NOMO-1 (cell line): Measurements from ENCODE around the gene ZNF83.
"Not testable (repeated sequence)": the region's sequence is repeated elsewhere in the genome, so short reads cannot be mapped to it uniquely, and the experiment has no call there.

Experiments used
- DNase-seq, 2 experiments: peaks; one replicate each; lab custom pipeline; 2025; ENCODE audit not compliant: unreplicated experiment in 2 of 2; lab: John Stamatoyannopoulos, UW

ZNF83 gene

GRCh38 chr19:52570000-52570861, 67.9 kb downstream of the ZNF83 start, which contains the start of gene ZNF701:
Gene ZNF701 (plus strand): TSS chr19:52570287. CDS start chr19:52574148, 3,861 bp downstream.
- peak; percentile 77 to 81 for DNase-seq

DNA sequence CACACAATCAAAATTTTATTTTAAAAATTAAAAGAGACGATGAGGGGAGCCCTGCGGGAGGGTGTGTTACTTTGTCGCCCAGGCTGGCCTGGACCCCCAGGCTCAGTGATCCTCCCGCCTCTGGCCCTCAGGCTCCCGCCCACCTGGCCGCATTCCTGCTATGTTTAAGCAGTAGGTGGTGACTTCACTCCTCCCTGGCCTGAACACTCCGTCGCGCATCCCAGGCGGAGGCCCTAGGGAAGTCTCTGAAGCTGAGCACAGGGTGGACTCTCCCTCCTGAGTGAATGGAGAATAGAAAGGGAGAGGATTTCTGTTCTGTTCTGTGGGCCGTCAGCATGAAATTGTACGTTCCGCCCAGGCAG, 68.5 kb downstream of the ZNF83 start:
- not testable (repeated sequence) for DNase-seq

DNA sequence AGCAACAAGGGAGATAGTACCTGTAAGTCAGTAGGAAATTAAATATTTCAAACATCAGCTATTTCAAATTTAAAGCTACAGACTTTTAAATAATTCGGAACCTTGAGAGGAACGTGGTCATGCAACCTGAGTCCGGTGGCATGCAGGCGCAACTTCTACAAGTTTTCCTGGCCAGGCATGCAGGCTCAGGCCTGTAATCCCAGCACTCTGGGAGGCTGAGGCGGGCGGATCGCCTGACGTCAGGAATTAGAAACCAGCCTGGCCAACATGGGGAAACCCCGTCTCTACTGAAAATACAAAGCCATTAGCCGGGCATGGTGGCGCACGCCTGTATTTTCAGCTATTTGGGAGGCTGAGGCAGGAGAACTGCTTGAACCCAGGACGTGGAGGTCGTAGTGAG, 70.2 kb downstream of the ZNF83 start:
- DNase-seq: no peak

DNA sequence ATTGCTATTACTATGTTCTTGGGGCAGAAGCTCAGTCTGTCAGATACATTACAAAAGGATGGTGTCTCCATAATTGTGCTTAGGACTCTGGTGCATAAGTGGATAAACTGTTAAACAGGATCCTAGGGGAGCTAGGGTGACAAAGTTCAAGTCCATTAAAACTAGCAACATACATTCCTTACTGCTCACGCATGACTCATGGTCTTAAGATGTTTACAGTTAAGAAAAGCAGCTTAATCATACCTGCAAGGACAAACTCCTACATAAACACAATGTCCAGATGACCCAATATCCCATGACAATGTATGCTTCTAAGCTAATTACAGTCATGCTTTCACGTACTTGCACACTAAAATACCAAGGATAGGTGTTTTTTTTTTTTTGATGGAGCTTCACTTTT, 71.6 kb downstream of the ZNF83 start:
- no peak for DNase-seq

DNA sequence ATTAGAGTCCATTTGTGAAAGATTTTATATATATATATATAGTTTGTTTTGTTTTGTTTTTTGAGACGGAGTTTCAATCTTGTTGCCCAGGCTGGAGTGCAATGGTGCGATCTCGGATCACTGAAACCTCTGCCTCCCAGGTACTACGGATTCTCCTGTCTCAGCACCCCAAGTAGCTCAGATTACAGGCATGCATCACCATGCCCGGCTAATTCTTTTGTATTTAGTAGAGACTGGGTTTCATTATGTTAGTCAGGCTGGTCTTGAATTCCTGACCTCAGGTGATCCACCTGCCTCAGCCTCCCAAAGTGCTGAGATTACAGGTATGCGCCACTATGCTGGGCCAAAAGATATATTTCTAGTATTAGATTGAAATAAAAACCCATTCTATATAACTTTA, 72.0 kb downstream of the ZNF83 start:
- no peak for DNase-seq
